ENCODE data around the gene UBE2J2. TPM values are rescaled to one million over a fixed set of nuclear protein-coding genes. Genes with fewer than 3 reads are reported as not detected.

Gene UBE2J2
- total RNA-seq, 1 donor from 2014 or later = 76.0 TPM

- intact Hi-C loops (cut with micrococcal nuclease) = no loop called here
Measured at GRCh38 chr1:1216770-1217620, 56.7 kb downstream of the UBE2J2 start.

- intact Hi-C loops (cut with micrococcal nuclease) = no loop called here
Measured at GRCh38 chr1:1215881-1216605, 57.6 kb downstream of the UBE2J2 start.

- intact Hi-C loops (cut with micrococcal nuclease) = no loop called here
Measured at GRCh38 chr1:1215080-1215676, 58.5 kb downstream of the UBE2J2 start.

GRCh38 chr1:1213345-1214265 lies 60.0 kb downstream of the UBE2J2 start, which contains the start of gene TNFRSF4:
TNFRSF4 (minus strand) TSS chr1:1214153; CDS start chr1:1214127, 26 bp downstream.
- intact Hi-C loops (cut with micrococcal nuclease) = no loop called here

DNA sequence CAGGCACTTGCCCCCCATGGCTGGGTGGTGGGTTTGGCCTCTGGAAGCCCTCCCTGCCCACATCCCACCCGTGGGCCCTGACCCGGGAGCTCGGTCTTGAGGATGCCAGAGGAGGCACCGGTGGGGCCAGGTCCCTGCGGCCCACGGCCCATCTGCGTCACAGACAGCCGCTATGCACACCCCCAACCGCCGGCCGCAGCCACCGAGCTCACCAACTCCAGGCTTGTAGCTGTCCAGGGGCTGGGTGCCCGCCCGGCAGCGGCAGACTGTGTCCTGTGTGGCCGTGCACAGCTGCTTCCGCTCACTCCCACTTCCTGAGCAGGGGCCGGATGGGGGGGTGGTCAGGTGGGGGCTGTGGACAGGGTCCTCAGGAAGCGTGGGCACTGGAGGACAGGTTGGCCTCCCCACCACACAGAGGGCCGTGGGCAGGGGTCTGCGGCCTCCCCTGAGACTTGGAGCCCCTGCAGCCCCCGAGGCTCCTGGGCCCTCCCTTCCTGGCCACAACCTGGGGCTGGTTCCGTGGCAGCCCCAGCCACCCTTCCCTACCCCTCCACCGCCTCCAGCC lies 60.8 kb downstream of the UBE2J2 start:
- intact Hi-C loops (cut with micrococcal nuclease) = no loop called here

DNA sequence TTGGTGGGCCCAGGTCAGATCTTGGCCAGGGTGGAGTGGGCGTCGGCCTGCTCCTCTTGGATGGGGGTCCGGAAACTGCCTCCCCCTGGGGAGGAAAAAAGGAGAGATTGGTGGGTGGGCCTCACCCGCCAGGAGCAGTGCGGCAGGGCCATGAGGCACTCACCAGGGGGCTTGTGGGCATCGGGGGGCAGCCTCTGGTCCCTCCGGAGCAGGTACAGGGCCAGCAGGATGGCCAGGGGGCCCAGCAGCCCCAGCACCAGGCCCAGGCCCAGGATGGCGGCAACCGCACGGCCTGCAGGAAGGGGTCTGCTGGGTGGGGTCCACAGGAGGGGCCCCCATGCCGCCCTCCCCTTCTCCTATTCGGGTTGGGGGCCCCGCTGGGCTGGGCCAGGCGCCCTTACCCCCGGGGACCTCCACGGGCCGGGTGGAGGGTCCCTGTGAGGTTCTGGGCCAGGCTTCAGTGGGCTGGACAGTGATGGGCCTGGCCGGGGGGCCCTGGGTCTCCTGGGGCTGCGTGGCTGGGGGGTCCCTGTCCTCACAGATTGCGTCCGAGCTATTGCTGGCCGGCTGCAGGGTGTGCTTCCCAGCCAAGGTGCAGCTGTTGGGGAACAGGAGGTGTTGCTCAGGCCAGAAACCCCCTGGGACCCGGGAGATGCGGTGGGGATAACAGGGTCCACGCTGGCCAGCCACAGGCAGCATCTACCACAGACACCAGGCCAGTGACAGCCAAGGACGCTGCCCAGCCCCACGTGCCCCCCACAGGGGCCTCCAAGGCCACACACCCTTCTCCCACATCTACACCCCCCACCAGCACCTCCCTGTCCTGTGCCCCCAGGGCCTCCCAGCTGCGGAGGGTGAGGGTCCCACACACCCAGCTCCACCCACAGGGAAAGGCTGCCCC lies 61.9 kb downstream of the UBE2J2 start:
- intact Hi-C loops (cut with micrococcal nuclease) = no loop called here

DNA sequence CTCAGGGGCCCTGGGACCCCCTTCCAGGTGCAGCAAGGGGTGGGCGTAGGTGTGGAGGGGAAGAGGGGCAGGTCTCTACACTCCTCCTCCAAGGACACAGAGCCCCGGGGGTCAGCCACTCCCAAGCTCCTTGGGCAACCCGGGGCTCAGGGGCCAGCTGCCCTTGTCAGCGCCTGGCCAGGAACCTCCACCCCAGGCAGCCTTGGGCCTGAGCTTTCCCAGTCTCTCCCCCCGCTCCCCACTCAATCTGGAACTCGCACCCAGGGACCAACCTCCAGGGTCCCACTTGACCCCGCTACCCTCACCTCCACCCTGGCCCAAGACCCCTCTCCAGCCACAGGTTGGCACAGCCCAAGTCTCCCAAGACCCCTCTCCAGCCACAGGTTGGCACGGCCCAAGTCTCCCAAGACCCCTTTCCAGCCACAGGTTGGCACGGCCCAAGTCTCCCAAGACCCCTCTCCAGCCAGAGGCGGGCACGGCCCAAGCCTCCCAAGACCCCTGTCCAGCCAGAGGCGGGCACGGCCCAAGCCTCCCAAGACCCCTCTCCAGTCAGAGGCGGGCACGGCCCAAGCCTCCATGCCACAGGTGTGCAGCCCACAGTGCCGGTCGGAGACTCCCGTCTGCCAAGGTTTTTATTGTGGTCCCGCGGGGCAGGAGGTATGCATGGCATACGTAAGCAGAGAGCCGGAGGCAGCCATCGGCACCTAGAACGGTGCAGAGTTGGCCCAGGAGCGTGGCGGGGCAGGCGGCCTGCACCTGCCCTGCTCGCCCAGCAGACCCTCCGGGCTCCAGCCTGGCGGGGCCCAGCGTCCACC lies 62.7 kb downstream of the UBE2J2 start:
- intact Hi-C loops (cut with micrococcal nuclease) = no loop called here

DNA sequence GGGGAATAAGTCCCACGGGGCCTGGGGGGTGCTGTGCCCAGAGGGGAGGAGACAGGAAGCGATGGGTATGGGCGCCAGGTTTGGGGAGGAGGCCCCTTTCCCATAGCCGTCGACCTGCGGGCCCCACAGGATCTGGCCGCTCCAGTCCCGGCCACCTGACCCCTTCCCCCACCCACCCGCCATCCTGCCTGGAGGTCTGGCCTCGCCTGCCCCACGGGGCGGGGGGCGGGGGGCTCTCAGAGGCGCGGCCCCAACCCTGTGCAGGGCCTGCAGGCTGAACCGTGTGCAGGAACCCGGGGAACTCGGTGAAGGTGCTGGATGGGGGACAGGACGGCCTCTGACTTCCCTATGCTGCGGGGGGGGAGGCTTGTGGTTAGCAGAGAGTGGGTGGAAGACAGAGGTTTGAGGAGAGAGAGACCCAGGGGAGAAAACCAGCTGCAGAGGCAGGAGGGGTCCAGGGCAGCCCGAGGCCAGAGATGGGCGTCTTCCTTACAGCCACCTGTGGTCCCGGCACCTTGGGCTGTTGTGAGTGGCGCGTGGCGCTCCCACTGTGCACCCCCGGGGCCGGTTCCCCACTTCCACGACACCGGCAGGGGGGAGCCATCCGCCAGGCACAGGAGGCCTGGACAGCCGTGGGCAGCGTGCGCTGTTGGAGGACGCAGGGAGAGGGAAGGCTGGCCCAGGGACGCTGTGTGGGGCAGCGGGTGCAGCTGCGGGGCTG lies 64.8 kb downstream of the UBE2J2 start:
- intact Hi-C loops (cut with micrococcal nuclease) = no loop called here

- intact Hi-C loops (cut with micrococcal nuclease) = no loop called here
Measured at GRCh38 chr1:1207571-1207892, 66.1 kb downstream of the UBE2J2 start.

DNA sequence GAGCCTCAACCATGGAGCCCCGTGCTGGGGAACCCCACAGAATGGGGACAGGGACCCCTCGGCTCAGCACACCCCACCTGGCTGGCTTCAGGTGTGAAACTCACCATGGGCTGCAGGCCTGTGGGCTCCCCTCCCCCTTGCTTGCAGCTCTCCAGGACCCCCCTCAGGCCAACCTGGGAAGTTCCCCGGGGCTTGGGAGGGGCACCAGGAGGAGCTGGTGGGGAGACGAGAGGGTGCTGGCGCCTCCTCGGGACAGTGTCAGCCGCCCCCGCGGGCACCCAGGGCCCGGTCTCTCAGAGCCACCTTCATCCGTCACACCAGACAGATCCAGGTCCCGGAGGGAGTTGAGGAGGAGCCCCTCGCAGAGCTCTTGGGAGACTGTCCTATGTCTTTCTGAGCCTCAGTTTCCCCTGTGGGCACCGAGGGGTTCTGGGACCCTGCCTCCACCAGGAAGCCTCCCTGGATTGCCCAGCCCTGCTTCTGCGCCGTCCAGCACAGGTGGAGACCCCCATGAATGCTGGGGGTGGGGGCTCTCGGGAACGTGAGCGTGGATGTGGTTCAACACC lies 66.6 kb downstream of the UBE2J2 start:
- intact Hi-C loops (cut with micrococcal nuclease) = no loop called here

DNA sequence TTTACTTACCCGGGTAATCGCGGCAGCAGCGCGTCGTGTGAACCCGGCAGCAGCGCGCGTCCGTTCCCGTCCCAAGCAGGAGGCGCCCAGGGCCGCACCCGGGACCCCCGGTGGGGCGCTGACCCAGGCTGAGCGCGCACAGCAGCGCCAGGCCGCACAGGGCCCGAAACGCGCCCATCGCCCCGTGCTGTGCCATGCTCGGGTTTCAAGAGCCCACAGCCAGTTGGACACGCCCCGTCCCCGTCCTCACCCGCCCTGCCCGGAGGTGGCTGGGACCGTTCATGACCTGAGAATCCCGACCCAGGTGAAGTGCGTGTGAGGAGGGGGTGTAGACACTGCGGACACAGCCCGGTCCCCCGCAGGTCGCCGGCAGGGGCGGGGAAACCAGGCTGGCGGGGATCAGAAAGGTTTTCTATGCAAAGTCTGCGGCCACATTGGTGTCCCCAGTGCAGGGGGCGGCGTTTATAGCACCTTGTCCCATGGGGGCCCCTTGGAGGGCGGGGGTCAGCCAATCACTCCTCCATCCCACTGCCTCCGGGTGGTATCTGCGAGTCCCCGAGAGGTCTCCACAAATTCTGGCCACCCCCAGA lies 67.2 kb downstream of the UBE2J2 start, which contains the start of gene TNFRSF18:
TSS of gene TNFRSF18 (minus strand) at position 217 of the 590 bp plus-strand sequence. CDS start at position 196, 21 bp downstream.
- intact Hi-C loops (cut with micrococcal nuclease) = no loop called here

DNA sequence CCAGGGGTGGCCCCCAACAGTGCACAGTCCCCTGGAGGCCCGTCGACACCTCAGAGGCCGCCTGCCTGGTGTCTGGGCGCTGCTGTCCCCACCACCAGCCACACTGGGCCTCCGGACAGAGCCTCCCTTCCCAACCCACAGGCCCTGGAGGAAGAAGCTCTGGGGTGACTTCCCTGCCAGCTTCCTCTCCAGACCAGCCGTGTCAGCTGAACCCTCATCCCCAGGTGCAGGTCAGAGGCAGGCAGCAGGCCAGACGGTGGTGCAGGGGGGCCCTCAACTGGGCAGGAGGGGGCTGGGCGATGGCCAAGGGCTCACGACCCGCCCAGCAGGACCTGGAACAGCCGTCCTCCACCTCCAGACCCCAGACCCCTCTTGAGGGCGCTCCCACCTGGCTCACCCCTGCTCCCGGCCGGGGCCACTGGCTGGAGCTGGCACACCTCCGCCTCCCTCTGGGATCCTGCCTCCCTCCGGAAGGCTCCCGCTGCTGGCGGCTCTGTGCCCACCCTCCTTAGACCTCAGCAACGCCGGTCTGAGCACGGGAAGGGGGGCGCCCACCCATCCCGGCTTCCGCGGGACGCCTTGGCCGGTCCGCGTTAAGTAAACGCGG lies 67.8 kb downstream of the UBE2J2 start:
- intact Hi-C loops (cut with micrococcal nuclease) = no loop called here

- intact Hi-C loops (cut with micrococcal nuclease) = loop anchor here (5.0 kb wide), 1 partner anchor 48 kb away; no protein-coding TSS in a partner anchor
Measured at GRCh38 chr1:1204998-1205768, 68.5 kb downstream of the UBE2J2 start.

DNA sequence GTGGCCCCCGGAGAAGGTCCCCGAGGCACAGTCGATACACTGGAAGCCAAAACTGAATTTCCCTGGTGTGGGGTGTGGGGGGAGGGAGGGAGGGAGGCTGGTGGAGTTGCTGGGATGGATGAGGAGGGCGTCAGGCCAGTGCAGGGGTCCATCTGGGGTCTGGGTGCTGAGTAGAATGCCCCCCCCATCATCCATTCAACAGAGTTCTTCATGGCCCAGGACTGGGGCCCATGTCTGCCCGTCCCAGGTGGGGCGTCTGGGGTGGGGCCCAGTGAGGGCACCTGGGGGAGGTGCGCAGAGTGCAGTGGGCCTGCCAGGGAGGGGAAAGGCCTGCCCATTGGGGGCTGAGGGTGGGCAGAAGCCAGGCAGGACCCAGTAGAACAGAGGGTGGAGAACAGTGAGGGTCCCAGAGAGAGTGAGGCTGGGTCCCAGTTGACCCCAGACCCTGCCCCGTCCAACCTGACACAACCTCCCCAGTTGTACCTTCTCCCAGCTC lies 69.2 kb downstream of the UBE2J2 start:
- intact Hi-C loops (cut with micrococcal nuclease) = loop anchor here (5.0 kb wide), 1 partner anchor 47 kb away; no protein-coding TSS in a partner anchor
